Neuronal stem cell (in vitro differentiated cells): Measurements from ENCODE around the gene ALKBH5.

Source experiments
- DNase-seq: peaks from one replicate; pipeline ENCODE4 v3.0.0-alpha.2; 2013; ENCODE audit warnings: low spot score
- H2AFZ ChIP-seq: one replicate; pipeline ENCODE4 v1.6.1; 2013; ENCODE audit warnings: mild to moderate bottlenecking, low read length, inconsistent platforms
- H2AK5ac ChIP-seq: 2 replicates; pipeline ENCODE4 v1.6.1; 2013; ENCODE audit warnings: low read depth, mild to moderate bottlenecking, inconsistent platforms, low read length, moderate library complexity, mixed read lengths
- H2BK120ac ChIP-seq: 2 replicates; pipeline ENCODE4 v1.6.1; 2013; ENCODE audit warnings: low read depth, mild to moderate bottlenecking, inconsistent platforms, low read length, moderate library complexity, mixed read lengths
- H2BK12ac ChIP-seq: one replicate; pipeline ENCODE4 v1.6.1; 2013; ENCODE audit warnings: low read length, inconsistent platforms
- H2BK15ac ChIP-seq: 2 replicates; pipeline ENCODE4 v1.6.1; 2013; ENCODE audit warnings: mild to moderate bottlenecking, low read length, inconsistent platforms, mixed read lengths
- H2BK5ac ChIP-seq: one replicate; pipeline ENCODE4 v1.6.1; 2013; ENCODE audit warnings: inconsistent platforms, mild to moderate bottlenecking, low read length, moderate library complexity
- H3K14ac ChIP-seq: one replicate; pipeline ENCODE4 v1.6.1; 2013; ENCODE audit warnings: low read length, inconsistent platforms
- H3K18ac ChIP-seq: 2 replicates; pipeline ENCODE4 v1.6.1; 2013; ENCODE audit warnings: low read length, inconsistent platforms
- H3K23ac ChIP-seq: 2 replicates; pipeline ENCODE4 v1.6.1; 2013; ENCODE audit warnings: low read depth, mild to moderate bottlenecking, mixed read lengths, low read length, inconsistent platforms; ENCODE audit not compliant: poor library complexity
- H3K27ac ChIP-seq: replicated peaks from 3 replicates; pipeline ENCODE4 v1.5.1; 2013; ENCODE audit warnings: low read length, inconsistent platforms
- H3K27me3 ChIP-seq, 3 experiments: 2 replicates each; pipeline ENCODE4 v1.6.1; 2013; ENCODE audit warnings: low read length in 3 of 3, mild to moderate bottlenecking in 2 of 3, inconsistent platforms in 1 of 3, low read depth in 1 of 3, mixed read lengths in 1 of 3, moderate library complexity in 1 of 3; ENCODE audit not compliant: control insufficient read depth in 3 of 3, insufficient read depth in 3 of 3
- H3K36me3 ChIP-seq, 2 donors: replicated peaks in 1 of 2; 2 replicates each; pipeline ENCODE4 v1.6.1; 2013; ENCODE audit warnings: low read length in 2 of 2; ENCODE audit not compliant: control insufficient read depth in 2 of 2, insufficient read depth in 2 of 2
- H3K4ac ChIP-seq: 2 replicates; pipeline ENCODE4 v1.6.1; 2013; ENCODE audit warnings: inconsistent platforms, mild to moderate bottlenecking, low read length, moderate library complexity
- H3K4me1 ChIP-seq, 2 donors: 1 replicate in 1 of 2; 2 replicates in 1 of 2; pipeline ENCODE4 v1.6.1; 2013; ENCODE audit warnings: low read length in 2 of 2, low read depth in 1 of 2; ENCODE audit not compliant: control insufficient read depth in 2 of 2, insufficient read depth in 1 of 2
- H3K4me2 ChIP-seq: one replicate; pipeline ENCODE4 v1.6.1; 2013; ENCODE audit warnings: mild to moderate bottlenecking, low read length, inconsistent platforms; ENCODE audit not compliant: insufficient read depth, poor library complexity, severe bottlenecking
- H3K4me3 ChIP-seq, 2 donors: 2 replicates each; pipeline ENCODE4 v1.5.1; 2013; ENCODE audit warnings: low read length in 2 of 2, mild to moderate bottlenecking in 2 of 2, inconsistent platforms in 1 of 2, moderate library complexity in 1 of 2
- H3K79me1 ChIP-seq: one replicate; pipeline ENCODE4 v1.6.1; 2013; ENCODE audit warnings: low read depth, mild to moderate bottlenecking, inconsistent platforms, low read length, moderate library complexity
- H3K9ac ChIP-seq: one replicate; pipeline ENCODE4 v1.6.1; 2013; ENCODE audit warnings: mild to moderate bottlenecking, low read depth, low read length, inconsistent platforms; ENCODE audit not compliant: poor library complexity
- H3K9me3 ChIP-seq, 2 donors: replicated peaks in 1 of 2; 2 replicates each; pipeline versions ENCODE3 to v1.6.1; 2013; ENCODE audit warnings: low read length in 2 of 2, mild to moderate bottlenecking in 2 of 2, inconsistent platforms in 1 of 2, low read depth in 1 of 2, mixed read lengths in 1 of 2, moderate library complexity in 1 of 2; ENCODE audit not compliant: control insufficient read depth in 2 of 2, insufficient read depth in 1 of 2
- H4K8ac ChIP-seq: one replicate; pipeline ENCODE4 v1.6.1; 2013; ENCODE audit warnings: low read depth, mild to moderate bottlenecking, inconsistent platforms, low read length, moderate library complexity
- H4K91ac ChIP-seq: one replicate; pipeline ENCODE4 v1.6.1; 2013; ENCODE audit warnings: low read length, low read depth, mild to moderate bottlenecking, inconsistent platforms; ENCODE audit not compliant: poor library complexity
- WGBS, 2 donors: extraction: QIAGEN DNeasy Blood & Tissue Kit; methylation state at CpG; one replicate each; pipeline ENCODE4 v1.1.7; 2013; ENCODE audit warnings: missing lambda C conversion rate in 2 of 2, mixed read lengths in 1 of 2; ENCODE audit not compliant: insufficient read length in 2 of 2, insufficient replicate concordance in 1 of 2; ENCODE audit errors: extremely low coverage in 2 of 2; 5-methylcytosine and 5-hydroxymethylcytosine counted together

ALKBH5 gene

DNA sequence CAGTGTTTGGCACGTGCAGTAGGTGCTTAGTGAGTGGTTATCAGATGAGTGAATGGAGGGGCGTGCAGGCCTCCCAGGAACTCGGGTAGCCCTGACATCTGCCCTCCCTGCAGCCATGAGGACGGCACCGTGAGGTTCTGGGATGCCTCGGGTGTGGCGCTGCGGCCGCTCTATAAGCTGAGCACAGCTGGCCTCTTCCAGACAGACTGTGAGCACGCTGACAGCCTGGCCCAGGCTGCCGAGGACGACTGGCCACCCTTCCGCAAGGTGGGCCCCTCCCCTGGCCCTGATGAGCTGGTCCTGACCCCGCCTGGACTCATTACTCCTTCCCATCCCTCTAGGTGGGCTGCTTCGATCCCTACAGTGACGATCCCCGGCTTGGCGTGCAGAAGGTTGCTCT lies 52.9 kb downstream of the ALKBH5 start:
- Histone ChIP-seq H3K14ac (no peak overlapping the region), H2BK12ac (no peak overlapping the region), H2BK120ac (no peak overlapping the region), H4K91ac (no peak overlapping the region), H3K9me3 (no peaks in the 10 kb centered on the region), H3K4me1 (peaks cover 6 to 9% of the 10 kb centered on the region in 2 donors), H3K4ac (no peak overlapping the region), H3K27me3 (no peaks in the 10 kb centered on the region), H2AK5ac (no peak overlapping the region), H4K8ac (no peak overlapping the region), H3K4me2 (no peak overlapping the region), H3K18ac (no peak overlapping the region), H2BK15ac (no peak overlapping the region), H2AFZ (no peak overlapping the region), H3K4me3 (no peak overlapping the region), H3K36me3 (peaks cover 82 to 95% of the 10 kb centered on the region in 2 donors), H3K27ac (no peak overlapping the region), H3K9ac (no peak overlapping the region), H2BK5ac (no peak overlapping the region), H3K23ac (peak overlapping the region; percentile 23), H3K79me1 (peaks cover 36% of the 10 kb centered on the region)
- no CpG with 5 or more reads among the region's 18 CpGs for WGBS, 2 donors
- DNase-seq = no peak

DNA sequence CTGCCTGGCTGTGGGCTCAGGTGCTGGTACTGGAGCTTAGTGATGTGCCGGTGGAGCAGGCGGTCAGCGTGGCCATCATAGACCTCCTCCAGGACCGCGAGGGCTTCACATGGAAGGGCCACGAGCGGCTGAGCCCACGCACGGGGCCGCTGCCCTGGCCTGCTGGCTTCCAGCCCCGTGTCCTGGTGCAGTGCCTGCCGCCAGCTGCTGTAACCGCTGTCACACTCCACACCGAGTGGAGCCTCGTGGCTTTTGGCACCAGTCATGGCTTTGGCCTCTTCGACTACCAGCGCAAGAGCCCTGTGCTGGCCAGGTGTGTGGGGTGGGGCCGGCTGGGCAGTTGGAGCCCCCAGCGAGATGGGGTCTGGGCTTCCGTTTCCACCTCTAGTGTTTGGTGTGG lies 53.8 kb downstream of the ALKBH5 start:
- H4K8ac ChIP-seq = no peak overlapping the region
- no peak overlapping the region for H2BK12ac ChIP-seq
- peaks cover 32% of the 10 kb centered on the region for H3K79me1 ChIP-seq
- no peak overlapping the region for H3K4me3 ChIP-seq
- H2AK5ac ChIP-seq = no peak overlapping the region
- DNase-seq = no peak
- H3K18ac ChIP-seq = no peak overlapping the region
- no peaks in the 10 kb centered on the region for H3K27me3 ChIP-seq
- H3K4me2 ChIP-seq = no peak overlapping the region
- no peak overlapping the region for H2AFZ ChIP-seq
- no peak overlapping the region for H4K91ac ChIP-seq
- H3K14ac ChIP-seq = peak overlapping the region; percentile 58
- H3K23ac ChIP-seq = no peak overlapping the region
- no peak overlapping the region for H2BK5ac ChIP-seq
- no peaks in the 10 kb centered on the region for H3K4me1 ChIP-seq
- WGBS, 2 donors = no CpG with 5 or more reads among the region's 20 CpGs
- H3K27ac ChIP-seq = no peak overlapping the region
- peaks cover 90 to 97% of the 10 kb centered on the region in 2 donors for H3K36me3 ChIP-seq
- no peak overlapping the region for H3K9ac ChIP-seq
- H2BK120ac ChIP-seq = no peak overlapping the region
- no peaks in the 10 kb centered on the region for H3K9me3 ChIP-seq
- no peak overlapping the region for H2BK15ac ChIP-seq
- peak overlapping the region; percentile 42 for H3K4ac ChIP-seq

DNA sequence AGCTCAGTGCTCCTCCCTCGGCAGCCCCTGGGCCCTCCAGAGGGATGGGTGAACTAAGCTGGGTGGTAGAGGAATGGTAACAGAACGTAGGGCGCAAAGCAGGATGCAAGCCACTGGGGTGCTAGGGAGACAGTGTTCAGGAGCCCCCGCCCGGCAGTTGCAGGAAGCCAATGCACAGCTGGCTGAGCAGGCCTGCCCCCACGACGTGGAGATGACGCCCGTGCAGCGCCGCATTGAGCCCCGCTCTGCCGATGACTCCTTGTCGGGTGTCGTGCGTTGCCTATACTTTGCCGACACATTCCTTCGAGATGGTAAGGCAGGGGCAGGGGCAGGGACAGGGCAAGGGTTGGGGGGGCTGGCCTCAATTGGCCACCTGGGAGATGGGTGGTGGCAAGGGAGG lies 54.7 kb downstream of the ALKBH5 start:
- Histone ChIP-seq H2BK15ac (no peak overlapping the region), H3K4ac (no peak overlapping the region), H3K4me2 (no peak overlapping the region), H3K4me1 (no peaks in the 10 kb centered on the region), H3K9me3 (no peaks in the 10 kb centered on the region), H2AFZ (no peak overlapping the region), H3K79me1 (peaks cover 28% of the 10 kb centered on the region), H4K91ac (no peak overlapping the region), H2BK12ac (no peak overlapping the region), H3K36me3 (peaks cover 87 to 95% of the 10 kb centered on the region in 2 donors), H3K27me3 (no peaks in the 10 kb centered on the region), H3K18ac (peak overlapping the region; percentile 28), H2AK5ac (no peak overlapping the region), H4K8ac (peak overlapping the region; percentile 94), H3K14ac (peak overlapping the region; percentile 27), H2BK120ac (no peak overlapping the region), H3K4me3 (no peak overlapping the region), H2BK5ac (no peak overlapping the region), H3K23ac (no peak overlapping the region), H3K9ac (no peak overlapping the region), H3K27ac (no peak overlapping the region)
- no CpG with 5 or more reads among the region's 18 CpGs for WGBS, 2 donors
- DNase-seq = no peak

DNA sequence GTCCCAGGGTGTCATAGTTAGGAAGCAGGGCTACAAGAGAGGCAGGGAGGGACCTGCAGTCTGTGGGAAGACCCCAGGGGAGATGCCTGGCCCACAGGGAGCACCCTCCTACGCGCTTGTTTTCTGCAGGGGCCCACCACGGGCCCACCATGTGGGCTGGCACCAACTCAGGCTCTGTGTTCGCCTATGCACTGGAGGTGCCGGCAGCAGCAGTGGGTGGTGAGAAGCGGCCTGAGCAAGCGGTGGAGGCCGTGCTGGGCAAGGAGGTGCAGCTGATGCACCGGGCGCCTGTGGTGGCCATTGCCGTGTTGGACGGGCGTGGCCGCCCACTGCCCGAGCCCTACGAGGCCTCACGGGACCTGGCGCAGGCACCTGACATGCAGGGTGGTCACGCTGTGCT lies 56.8 kb downstream of the ALKBH5 start:
- no peak overlapping the region for H3K27ac ChIP-seq
- H2AK5ac ChIP-seq = no peak overlapping the region
- no peak overlapping the region for H3K14ac ChIP-seq
- H3K4me3 ChIP-seq = no peak overlapping the region
- no peak overlapping the region for H2BK120ac ChIP-seq
- H2BK12ac ChIP-seq = no peak overlapping the region
- H3K4ac ChIP-seq = no peak overlapping the region
- H3K18ac ChIP-seq = no peak overlapping the region
- H4K8ac ChIP-seq = peak overlapping the region; percentile 82
- H2BK15ac ChIP-seq = no peak overlapping the region
- no CpG with 5 or more reads among the region's 19 CpGs for WGBS, 2 donors
- no peak overlapping the region for H3K4me2 ChIP-seq
- no peak overlapping the region for H3K9ac ChIP-seq
- H3K23ac ChIP-seq = no peak overlapping the region
- H4K91ac ChIP-seq = no peak overlapping the region
- H3K36me3 ChIP-seq = peaks cover 81 to 92% of the 10 kb centered on the region in 2 donors
- DNase-seq = no peak
- H3K79me1 ChIP-seq = peaks cover 17% of the 10 kb centered on the region
- H3K9me3 ChIP-seq = peaks cover 0 to 3% of the 10 kb centered on the region in 2 donors
- H2BK5ac ChIP-seq = peak overlapping the region; percentile 53
- H2AFZ ChIP-seq = no peak overlapping the region
- H3K4me1 ChIP-seq = no peaks in the 10 kb centered on the region
- no peaks in the 10 kb centered on the region for H3K27me3 ChIP-seq
